Left ventricle myocardium inferior (tissue), 1 donor: ENCODE measurements around the gene OR5H1. TPM values are rescaled to one million over a fixed set of nuclear protein-coding genes. Genes with fewer than 3 reads are reported as not detected.
"Not testable (repeated sequence)": the region's sequence is repeated elsewhere in the genome, so short reads cannot be mapped to it uniquely, and the experiment has no call there.

ENCODE experiments used
- DNase-seq: peaks from one replicate; pipeline ENCODE4 v3.0.0-alpha.2; 2020
- H3K27ac ChIP-seq: fragments of 200-600 bp; replicated peaks from 2 replicates; pipeline ENCODE4 v1.8.0; 2021
- H3K27me3 ChIP-seq: fragments of 200-600 bp; 2 replicates; pipeline ENCODE4 v1.8.0; 2021; ENCODE audit warnings: low read depth
- H3K36me3 ChIP-seq: fragments of 200-600 bp; 2 replicates; pipeline ENCODE4 v1.8.0; 2021
- H3K4me1 ChIP-seq: fragments of 200-600 bp; 2 replicates; pipeline ENCODE4 v1.8.0; 2021
- H3K4me3 ChIP-seq: fragments of 200-600 bp; 2 replicates; pipeline ENCODE4 v1.8.0; 2021; ENCODE audit warnings: mild to moderate bottlenecking, moderate library complexity
- H3K9me3 ChIP-seq: fragments of 200-600 bp; replicated peaks from 2 replicates; pipeline ENCODE4 v1.8.0; 2021
- CTCF ChIP-seq: fragments of 200-600 bp; IDR thresholded peaks from 2 replicates; pipeline ENCODE4 v1.8.0; 2021; ENCODE audit warnings: antibody characterized with exemption, mild to moderate bottlenecking, borderline replicate concordance
- intact Hi-C: fragments of 100-400 bp; cut with micrococcal nuclease; formaldehyde crosslinking; loops from one replicate; pipeline ENCODE4 v1.11.0; 2022
- total RNA-seq: library from RNA; stranded (reverse); fragmentation: NEBNext Ultra II Directional; extraction: Animal tissue kit (Norgen Biotek cat#: 25700); gene quantifications from one replicate; pipeline ENCODE4 v1.2.1, GENCODE V29; 2021
- donor health status: DM: no; HTN: yes; CAD: no; lungs with severe emphysema.

Gene OR5H1
- total RNA-seq, 1 donor from 2014 or later, result not detected

- Histone ChIP-seq H3K4me3 (no peak overlapping the region), H3K36me3 (no peaks in the 10 kb centered on the region), H3K27me3 (no peaks in the 10 kb centered on the region), H3K27ac (no peak overlapping the region), H3K4me1 (no peaks in the 10 kb centered on the region), H3K9me3 (no peaks in the 10 kb centered on the region)
- intact Hi-C loops, result no loop called here
- no peak for DNase-seq
- no peak for TF ChIP-seq CTCF
Observed at GRCh38 chr3:98140531-98140930, 10.0 kb downstream of the OR5H1 start.

GRCh38 chr3:98147179-98147578, 16.7 kb downstream of the OR5H1 start, which contains the start of gene OR5H14:
OR5H14 (plus strand) TSS chr3:98147479; CDS start chr3:98149386, 1,907 bp downstream.
- Histone ChIP-seq H3K27ac (no peak within 1 kb of the TSS), H3K27me3 (no peaks in the 10 kb centered on the region), H3K9me3 (peaks cover 9% of the 10 kb centered on the region), H3K4me3 (no peak within 1 kb of the TSS), H3K4me1 (no peaks in the 10 kb centered on the region), H3K36me3 (no peaks in the 10 kb centered on the region)
- no peak for DNase-seq
- intact Hi-C loops, result no loop called here
- no peak for TF ChIP-seq CTCF

- H3K9me3 ChIP-seq, result peaks cover 13% of the 10 kb centered on the region
- no peak for TF ChIP-seq CTCF
- H3K4me3 ChIP-seq, result no peak overlapping the region
- H3K27me3 ChIP-seq, result no peaks in the 10 kb centered on the region
- H3K4me1 ChIP-seq, result no peaks in the 10 kb centered on the region
- no peaks in the 10 kb centered on the region for H3K36me3 ChIP-seq
- intact Hi-C loops, result no loop called here
- H3K27ac ChIP-seq, result no peak overlapping the region
- DNase-seq, result no peak
Observed at GRCh38 chr3:98148751-98149150, 18.2 kb downstream of the OR5H1 start.

GRCh38 chr3:98149456-98149855, 18.9 kb downstream of the OR5H1 start:
- H3K27me3 ChIP-seq, H3K4me3 ChIP-seq, H3K36me3 ChIP-seq, H3K4me1 ChIP-seq, H3K27ac ChIP-seq, intact Hi-C loops, DNase-seq: not testable (repeated sequence)
- peaks cover 13% of the 10 kb centered on the region for H3K9me3 ChIP-seq

DNA sequence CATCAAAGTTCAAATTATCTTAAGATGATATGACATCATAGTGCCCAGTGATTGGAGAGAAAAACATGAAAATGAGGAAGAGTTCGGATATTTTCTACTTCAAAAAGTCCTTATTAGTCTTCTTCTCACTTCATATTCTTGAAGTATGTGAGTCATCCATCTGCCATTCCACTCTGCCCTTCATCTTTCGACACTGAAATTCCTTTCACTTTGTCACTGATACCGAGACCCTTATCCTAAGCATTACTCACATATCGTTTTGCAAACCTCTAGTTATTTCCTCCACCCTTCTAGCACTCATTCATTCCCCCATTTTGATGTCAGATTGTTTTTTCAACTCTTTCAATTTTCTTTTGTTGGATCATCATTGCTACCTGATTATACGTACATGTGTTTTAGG, 20.7 kb downstream of the OR5H1 start:
- Histone ChIP-seq H3K4me1 (no peaks in the 10 kb centered on the region), H3K27ac (no peak overlapping the region), H3K27me3 (no peaks in the 10 kb centered on the region), H3K36me3 (no peaks in the 10 kb centered on the region), H3K4me3 (no peak overlapping the region), H3K9me3 (peaks cover 13% of the 10 kb centered on the region)
- no peak for TF ChIP-seq CTCF
- DNase-seq, result no peak
- intact Hi-C loops, result no loop called here

DNA sequence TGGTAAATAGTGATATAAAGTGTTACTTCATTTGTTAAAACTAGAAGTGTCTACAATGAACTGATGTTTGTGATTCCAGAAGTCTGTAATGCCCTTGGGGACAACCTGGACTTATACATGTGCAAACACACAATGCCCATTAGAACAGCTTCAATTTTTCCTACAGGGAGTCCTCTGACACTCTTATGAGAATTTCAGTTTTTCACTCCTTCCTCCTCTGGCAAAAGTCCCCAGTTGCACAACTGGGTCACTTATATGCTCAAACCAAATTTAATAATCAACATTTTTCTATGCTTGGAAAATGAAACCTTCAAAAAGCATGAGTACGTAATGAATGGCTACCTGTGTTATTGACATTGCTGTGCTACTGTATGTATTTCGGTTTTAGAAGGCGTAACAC, 35.9 kb downstream of the OR5H1 start, which contains the start of gene OR5H15:
TSS of gene OR5H15 (plus strand) at position 301 of the 400 bp plus-strand sequence. CDS start 2,004 bp downstream, outside the sequence.
- no peak for TF ChIP-seq CTCF
- intact Hi-C loops, result no loop called here
- Histone ChIP-seq H3K27ac (no peak within 1 kb of the TSS), H3K4me1 (no peaks in the 10 kb centered on the region), H3K4me3 (no peak within 1 kb of the TSS), H3K9me3 (no peaks in the 10 kb centered on the region), H3K36me3 (no peaks in the 10 kb centered on the region), H3K27me3 (no peaks in the 10 kb centered on the region)
- DNase-seq, result no peak
